Inferior parietal cortex (tissue), 1 donor: Measurements from ENCODE around the gene LARP4B.

ENCODE experiments used
- DNase-seq: peaks from one replicate; pipeline ENCODE4 v3.0.0-alpha.2; 2016; ENCODE audit errors: extremely low spot score

The LARP4B gene

DNA sequence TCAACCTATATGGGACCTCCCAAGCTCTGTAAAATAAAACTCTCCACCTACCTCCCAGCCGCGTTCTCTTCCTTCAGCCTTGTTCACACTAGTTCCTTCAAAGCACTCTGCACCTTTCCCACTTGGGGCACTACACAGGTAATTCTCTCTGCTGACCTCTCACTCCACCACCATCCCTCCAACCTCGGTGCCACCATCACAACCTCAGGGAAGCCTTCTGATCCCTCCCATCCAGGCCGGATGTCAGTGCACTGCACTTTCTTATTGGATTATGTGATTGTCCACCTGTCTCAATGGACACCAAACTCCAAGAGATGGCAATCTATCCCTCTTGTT lies 7.0 kb downstream of the LARP4B start:
- DNase-seq: no peak

DNA sequence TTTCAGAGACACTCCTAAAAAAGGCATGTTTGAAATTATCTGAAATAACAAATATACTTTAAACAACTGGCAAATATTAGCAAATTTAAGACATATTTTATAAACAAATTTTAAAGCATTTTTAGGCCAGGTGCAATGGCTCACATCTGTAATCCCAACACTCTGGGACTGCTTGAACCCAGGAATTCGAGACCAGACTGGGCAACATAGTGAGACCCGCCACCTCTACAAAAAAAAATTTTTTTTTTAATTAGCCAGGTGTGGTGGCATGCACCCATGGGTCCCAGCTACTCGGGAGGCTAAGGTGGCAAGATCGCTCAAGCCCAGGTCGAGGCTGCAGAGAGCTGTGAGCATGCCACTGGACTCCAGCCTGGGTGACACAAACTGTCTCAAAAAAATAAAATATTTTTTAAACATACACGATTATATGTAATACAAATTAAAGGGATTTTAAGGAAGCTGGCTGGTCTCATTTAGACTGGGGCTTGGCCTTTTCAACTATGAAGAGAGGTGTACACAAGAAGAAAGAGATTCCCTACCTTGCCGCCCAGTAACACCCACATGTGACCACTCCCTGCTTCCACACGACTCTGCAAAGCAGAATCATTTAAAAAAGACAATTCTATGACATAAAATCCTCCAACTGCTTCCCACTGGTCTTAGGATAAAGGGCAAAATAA lies 7.5 kb downstream of the LARP4B start:
- DNase-seq: no peak

DNA sequence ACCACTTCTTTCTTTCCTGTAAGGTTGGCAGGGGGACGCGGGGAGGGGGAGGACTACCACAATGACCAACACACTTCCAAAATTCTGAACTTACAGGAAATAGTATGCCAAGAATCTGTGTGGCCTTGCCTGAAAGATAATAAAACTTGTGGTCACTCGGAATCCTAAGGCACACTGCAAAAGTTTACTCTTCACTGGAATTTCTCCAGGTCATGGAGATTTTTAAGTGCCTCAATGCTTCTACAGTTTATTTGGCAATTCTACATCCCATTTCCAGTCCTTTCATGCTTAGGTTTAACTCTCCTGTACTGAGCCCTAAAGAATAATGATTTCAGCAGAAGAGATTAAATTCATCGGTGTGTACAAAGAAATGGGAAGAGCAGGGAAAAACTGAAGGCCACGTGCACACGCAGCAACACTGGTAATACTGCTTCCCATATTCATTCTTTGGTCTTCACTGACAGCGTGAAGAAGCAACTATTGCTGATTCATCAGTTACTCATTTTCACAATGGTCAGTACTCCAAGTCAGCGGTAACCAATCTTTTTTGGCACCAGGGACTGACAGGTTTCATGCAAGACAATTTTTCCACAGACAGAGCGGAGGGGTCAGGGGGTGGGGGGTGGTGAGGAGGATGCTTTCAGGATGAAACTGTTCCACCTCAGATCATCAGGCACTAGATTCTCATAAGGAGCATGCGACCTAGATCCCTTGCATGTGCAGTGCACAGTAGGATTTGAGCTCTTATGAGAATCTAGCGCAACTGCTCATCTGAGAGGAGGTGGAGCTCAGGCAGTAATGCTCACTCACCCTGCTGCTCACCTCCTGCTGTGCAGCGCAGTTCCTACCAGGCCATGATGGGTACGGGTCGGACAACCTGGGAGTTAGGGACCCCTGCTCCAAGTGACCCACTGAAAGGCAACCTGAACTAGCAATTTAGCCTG lies 9.8 kb downstream of the LARP4B start:
- no peak for DNase-seq

- no peak for DNase-seq
These were observed 11.1 kb downstream of the LARP4B start for GRCh38 chr10:920450-920849.

GRCh38 chr10:919481-919880 lies 12.0 kb downstream of the LARP4B start:
- DNase-seq: no peak

DNA sequence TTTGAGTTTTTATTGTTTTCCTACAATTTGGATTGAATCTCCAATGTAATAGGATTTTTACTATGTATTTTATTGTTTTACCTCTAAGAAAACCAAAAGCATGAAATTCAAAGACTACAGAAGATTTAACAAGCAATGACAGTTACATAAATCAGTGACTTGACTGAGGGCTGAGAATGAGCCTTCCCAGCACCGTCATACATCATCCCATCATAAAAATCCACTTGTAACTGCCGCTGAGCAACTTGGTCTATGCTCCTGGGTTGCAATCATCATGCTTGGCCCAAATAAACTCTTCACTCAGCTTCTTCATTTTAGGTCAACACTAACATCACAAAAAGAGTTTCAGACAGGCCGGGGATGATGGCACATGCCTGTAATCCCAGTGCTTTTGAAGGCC lies 13.5 kb downstream of the LARP4B start:
- DNase-seq: no peak

GRCh38 chr10:917416-917720 lies 14.1 kb downstream of the LARP4B start:
- DNase-seq: no peak

DNA sequence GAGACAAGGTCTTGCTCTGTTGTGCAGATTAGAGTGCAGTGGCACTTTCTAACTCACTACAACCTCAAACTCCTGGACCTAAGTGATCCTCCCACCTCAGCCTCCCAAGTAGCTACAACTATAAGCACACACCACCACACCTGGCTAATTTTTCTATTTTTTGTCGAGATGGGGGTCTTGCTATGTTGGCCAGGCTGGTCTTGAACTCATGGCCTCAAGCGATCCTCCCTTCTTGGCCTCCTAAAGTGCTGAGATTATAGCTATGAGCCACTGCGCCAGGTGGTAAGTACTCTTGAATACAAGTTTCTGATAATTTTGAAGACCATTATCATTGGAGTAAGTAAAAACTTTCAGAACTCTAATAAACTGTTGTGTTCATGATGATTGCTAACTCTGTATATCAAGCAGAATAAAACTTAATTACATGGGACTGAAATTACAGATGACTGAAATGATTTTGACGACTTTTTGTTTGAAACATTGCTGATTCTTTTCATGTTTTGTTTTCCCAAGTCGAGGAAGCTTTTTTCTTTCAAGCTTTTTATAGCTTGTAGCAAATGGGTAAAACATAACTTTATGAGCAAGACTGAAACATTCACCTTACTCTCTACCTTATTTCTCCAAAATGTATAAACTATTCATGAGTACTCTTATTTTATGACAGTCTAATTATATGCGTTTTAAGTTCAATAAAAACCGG lies 14.6 kb downstream of the LARP4B start:
- no peak for DNase-seq

DNA sequence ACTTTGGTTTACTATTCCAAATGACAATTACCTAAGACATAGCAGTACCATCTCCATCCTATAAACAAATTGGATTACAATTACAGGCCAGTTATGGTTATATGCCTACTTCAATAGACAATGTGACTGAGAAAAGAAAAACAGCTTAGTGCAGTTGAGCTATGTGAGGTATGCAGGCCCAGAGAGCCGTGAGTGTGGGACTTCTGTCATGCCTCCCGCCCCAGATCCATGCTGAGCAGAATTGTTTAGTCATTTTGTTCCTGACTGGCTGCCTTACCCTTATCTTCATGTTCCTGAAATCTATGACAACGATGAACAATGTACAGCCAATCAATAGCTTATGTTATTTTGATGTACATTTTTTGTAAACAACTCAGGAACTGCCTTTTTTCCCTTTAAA lies 21.7 kb downstream of the LARP4B start:
- no peak for DNase-seq

- DNase-seq: no peak
These were observed 25.5 kb downstream of the LARP4B start for GRCh38 chr10:905972-906371.

DNA sequence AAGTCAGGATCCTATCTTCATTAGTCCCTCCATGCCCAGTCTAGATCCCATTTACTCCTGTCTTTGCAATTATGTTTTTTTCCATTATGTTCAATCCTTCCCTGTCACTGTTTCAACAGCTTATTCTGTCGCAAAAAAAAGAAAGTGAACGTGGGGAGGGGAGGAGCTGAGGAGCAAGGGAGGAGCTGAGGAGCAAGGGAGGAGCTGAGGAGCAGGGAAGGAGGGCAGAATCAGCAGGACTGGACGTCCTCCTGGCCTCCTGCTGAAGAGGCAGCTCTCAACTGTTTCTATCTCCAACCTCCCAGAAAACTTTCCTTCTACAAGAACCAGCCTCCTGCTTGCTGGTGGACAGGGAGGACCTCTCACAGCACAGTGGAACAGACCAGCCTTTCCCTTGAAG lies 26.0 kb downstream of the LARP4B start:
- no peak for DNase-seq

DNA sequence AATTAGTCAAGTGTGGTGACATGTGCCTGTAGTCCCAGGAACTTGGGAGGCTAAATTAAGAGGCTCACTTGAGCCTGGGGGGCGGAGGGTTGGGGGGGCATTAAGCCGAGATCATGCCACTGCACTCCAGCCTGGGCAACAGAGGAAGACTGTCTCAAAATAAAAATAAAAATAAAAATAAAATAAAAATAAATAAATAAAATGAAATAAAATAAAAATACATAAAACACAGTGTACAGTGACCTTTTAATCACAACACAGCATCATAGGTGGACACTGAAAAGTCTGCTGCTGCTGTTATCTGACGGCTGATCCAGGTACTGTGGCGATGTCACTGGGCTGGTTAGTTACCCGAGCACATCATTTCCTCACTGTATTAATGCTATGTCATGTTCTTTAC lies 27.1 kb downstream of the LARP4B start:
- DNase-seq: no peak

DNA sequence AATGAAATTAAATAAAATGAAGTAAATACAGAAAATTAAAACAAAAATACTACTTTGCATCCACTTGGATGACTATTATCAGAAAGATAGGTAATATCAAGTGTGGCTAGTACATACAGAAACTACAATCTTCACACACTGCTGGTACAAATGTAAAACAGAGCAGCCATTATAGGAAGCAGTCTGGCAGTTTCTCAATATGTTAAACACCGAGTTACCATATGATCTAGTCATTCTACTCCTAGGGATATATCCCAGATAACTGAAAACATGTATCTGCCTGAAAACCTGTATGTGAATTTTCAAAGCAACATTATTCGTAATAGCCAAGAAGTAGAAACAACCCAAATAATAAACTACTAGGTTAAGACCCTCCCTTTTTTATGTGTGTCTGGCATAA lies 33.4 kb downstream of the LARP4B start:
- no peak for DNase-seq

DNA sequence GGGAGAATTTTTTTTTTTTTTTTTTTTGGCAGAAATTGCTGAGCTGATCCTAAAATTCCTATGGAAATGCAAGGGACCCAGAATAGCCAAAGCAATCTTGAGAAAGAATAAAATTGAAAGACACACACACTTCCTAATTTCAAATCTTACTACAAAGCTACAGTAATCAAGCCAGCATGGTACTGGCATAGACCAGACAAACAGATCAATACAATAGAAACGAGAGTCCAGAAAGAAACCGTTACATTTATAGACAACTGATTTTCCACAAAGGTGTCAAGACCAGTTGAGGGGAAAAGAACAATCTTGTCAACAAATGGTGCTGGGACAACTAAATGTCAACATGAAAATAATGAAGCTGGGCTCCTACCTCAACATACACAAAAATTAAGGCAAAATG lies 34.5 kb downstream of the LARP4B start:
- DNase-seq: no peak

DNA sequence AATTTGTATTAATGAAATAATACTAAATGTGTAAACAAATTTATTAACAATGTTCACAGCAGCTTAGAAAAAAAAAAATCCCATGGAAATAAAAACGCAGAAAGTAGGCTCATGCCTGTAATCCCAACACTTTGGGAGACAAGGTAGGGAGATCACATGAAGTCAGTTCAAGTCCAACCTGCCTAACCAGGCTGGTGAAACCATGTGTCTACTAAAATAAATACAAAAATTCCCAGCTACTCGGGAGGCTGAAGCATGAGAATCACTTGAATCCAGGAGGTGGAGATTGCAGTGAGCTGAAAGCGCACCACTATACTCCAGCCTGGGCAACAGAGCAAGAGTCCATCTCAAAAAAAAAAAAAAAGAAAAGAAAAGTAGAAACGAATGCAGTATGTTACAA lies 36.2 kb downstream of the LARP4B start:
- no peak for DNase-seq

DNA sequence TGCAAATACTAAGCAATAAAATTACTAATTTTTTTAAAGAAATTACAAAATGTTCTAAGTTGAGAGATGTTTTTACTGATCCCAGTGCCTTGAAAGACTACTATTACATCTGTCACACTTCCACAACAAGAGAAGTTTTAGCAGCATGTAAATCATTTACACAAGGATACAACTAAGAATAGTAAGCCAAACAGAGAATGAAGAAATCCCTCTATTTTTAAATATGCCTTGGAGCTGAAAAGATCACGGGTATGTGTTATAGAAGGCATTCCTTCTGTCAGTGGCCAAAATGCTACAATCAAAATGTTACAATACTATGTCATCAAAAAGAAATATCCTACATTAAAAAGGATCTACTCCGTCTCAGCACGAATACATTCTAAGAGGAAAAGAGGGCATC lies 52.6 kb downstream of the LARP4B start:
- DNase-seq: no peak

GRCh38 chr10:878333-878759 lies 53.2 kb downstream of the LARP4B start:
- DNase-seq: peak; percentile 27

- no peak for DNase-seq
These were observed 55.1 kb downstream of the LARP4B start for GRCh38 chr10:876438-876837.

DNA sequence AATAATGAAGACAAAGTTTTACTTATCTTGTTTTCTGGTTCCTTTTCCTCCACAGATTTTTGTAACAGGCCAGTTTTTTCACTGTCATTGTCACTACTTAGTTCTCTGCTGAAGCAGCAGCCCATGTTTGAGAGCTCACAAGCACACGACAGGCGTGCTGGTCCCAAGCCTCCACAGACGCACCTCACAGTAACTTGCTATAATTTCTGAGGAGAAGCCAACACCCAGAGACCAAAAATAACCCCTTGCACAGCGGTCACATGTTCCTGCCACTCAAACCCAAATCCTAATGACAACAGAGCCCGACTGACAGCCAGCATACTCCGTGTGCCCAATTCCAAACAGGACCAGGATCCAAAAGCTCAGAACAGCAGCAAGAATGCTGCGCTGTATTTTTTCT lies 58.5 kb downstream of the LARP4B start:
- no peak for DNase-seq

- no peak for DNase-seq
These were observed 59.5 kb downstream of the LARP4B start for GRCh38 chr10:871951-872403.

DNA sequence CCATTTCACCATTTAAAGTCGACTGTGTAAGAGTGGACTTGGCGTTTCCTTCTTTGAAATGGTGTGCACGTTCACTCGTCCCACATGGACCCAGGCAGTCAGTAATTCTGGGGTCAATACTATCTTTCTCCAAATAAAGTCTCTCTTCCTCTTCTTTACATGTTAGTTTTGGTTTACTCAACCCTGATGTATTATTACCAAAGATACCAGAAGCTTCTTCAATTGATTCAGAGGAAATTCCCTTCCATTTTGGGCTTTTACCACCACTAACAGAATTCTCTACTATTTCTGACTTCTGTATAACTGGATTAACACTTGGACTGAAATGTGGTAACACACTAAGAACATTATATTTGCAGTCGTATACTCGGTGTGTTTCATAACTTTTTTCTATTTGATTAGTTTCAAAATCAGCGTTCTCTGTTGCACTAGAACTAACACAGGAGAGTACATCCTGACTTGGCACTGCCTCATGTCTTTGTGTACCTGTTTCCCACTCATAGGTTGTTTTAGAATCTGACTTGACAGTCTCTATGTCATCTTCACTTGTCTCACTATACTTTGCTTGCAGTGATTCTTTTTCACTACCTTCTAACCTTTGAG lies 60.8 kb downstream of the LARP4B start:
- DNase-seq: no peak

GRCh38 chr10:869171-869570 lies 62.3 kb downstream of the LARP4B start:
- DNase-seq: no peak
